Activated CD4-positive, alpha-beta T cell treated with anti-CD3 and anti-CD28 coated beads, Interleukin-2, amount 50 U/mL, for 16 hours (primary cell): ENCODE measurements around the gene FNDC3B.

Experiments used
- DNase-seq: peaks from one replicate; pipeline ENCODE4 v3.0.0-alpha.2; 2020

The FNDC3B gene

GRCh38 chr3:172120912-172121311 lies 81.5 kb downstream of the FNDC3B start:
- no peak for DNase-seq

GRCh38 chr3:172121981-172122380 lies 82.6 kb downstream of the FNDC3B start:
- no peak for DNase-seq

- DNase-seq: no peak
These were observed 84.9 kb downstream of the FNDC3B start for GRCh38 chr3:172124271-172124670.

- no peak for DNase-seq
These were observed 85.7 kb downstream of the FNDC3B start for GRCh38 chr3:172125053-172125452.

GRCh38 chr3:172125963-172126457 lies 86.6 kb downstream of the FNDC3B start:
- DNase-seq: no peak

GRCh38 chr3:172126741-172127140 lies 87.4 kb downstream of the FNDC3B start:
- no peak for DNase-seq

- DNase-seq: no peak
These were observed 87.8 kb downstream of the FNDC3B start for GRCh38 chr3:172127141-172127540.

- no peak for DNase-seq
These were observed 88.7 kb downstream of the FNDC3B start for GRCh38 chr3:172127929-172128580.

- DNase-seq: no peak
These were observed 89.5 kb downstream of the FNDC3B start for GRCh38 chr3:172128858-172129257.

GRCh38 chr3:172129498-172129849 lies 90.1 kb downstream of the FNDC3B start:
- no peak for DNase-seq

- peak; percentile 84 for DNase-seq
These were observed 90.7 kb downstream of the FNDC3B start for GRCh38 chr3:172129850-172130716.

GRCh38 chr3:172130717-172131050 lies 91.3 kb downstream of the FNDC3B start:
- DNase-seq: no peak

GRCh38 chr3:172131746-172132145 lies 92.4 kb downstream of the FNDC3B start:
- no peak for DNase-seq

- peak; percentile 65 for DNase-seq
These were observed 92.8 kb downstream of the FNDC3B start for GRCh38 chr3:172132159-172132586.

GRCh38 chr3:172132721-172133311 lies 93.4 kb downstream of the FNDC3B start:
- no peak for DNase-seq

- no peak for DNase-seq
These were observed 94.5 kb downstream of the FNDC3B start for GRCh38 chr3:172133838-172134237.

GRCh38 chr3:172134352-172134751 lies 95.0 kb downstream of the FNDC3B start:
- peak; percentile 53 for DNase-seq

- no peak for DNase-seq
These were observed 95.8 kb downstream of the FNDC3B start for GRCh38 chr3:172135185-172135584.

- no peak for DNase-seq
These were observed 96.4 kb downstream of the FNDC3B start for GRCh38 chr3:172135820-172136219.

- DNase-seq: no peak
These were observed 97.0 kb downstream of the FNDC3B start for GRCh38 chr3:172136330-172136729.

GRCh38 chr3:172137287-172138192 lies 98.2 kb downstream of the FNDC3B start:
- no peak for DNase-seq

- DNase-seq: no peak
These were observed 98.8 kb downstream of the FNDC3B start for GRCh38 chr3:172138193-172138537.
